HUES6 (cell line): ENCODE measurements around the gene AGR3.

ENCODE experiments used
- H3K27ac ChIP-seq: 2 replicates; pipeline ENCODE4 v1.7.0; 2013; ENCODE audit warnings: low read depth, mild to moderate bottlenecking, low read length, inconsistent platforms
- H3K27me3 ChIP-seq: 2 replicates; pipeline ENCODE4 v1.6.1; 2013; ENCODE audit warnings: low read length; ENCODE audit not compliant: control insufficient read depth, insufficient read depth
- H3K36me3 ChIP-seq: 2 replicates; pipeline ENCODE4 v1.6.1; 2013; ENCODE audit warnings: low read length; ENCODE audit not compliant: control insufficient read depth, insufficient read depth
- H3K4me1 ChIP-seq: 2 replicates; pipeline ENCODE4 v1.6.1; 2013; ENCODE audit warnings: low read length; ENCODE audit not compliant: control insufficient read depth, insufficient read depth
- H3K4me3 ChIP-seq: 2 replicates; pipeline ENCODE4 v1.5.1; 2013; ENCODE audit warnings: low read depth, low read length
- H3K9ac ChIP-seq: one replicate; pipeline ENCODE4 v1.6.1; 2013; ENCODE audit warnings: mild to moderate bottlenecking, low read length
- H3K9me3 ChIP-seq: 2 replicates; pipeline ENCODE4 v1.6.1; 2013; ENCODE audit warnings: low read depth, low read length; ENCODE audit not compliant: control insufficient read depth, insufficient read depth

The AGR3 gene

DNA sequence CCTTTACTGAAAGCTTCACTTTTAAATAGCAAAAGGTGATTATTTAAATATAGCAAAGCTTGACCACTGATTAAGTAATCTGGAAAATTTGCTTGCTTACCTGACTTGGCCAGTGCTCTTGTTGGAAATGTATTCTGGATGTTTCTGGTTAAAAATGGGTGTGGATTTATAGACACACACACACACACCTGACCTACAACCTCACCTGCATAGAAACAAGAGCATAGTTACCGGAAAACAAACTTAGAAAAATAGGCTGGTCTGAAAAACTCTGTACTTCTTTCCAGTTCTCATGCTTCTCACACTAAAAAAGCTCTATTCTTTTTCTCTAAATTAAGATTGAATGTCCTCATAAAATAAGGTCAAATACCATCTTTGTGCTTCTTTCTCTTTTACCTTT is at the start of gene AGR3:
TSS of gene AGR3 (minus strand) at position 140 of the 400 bp plus-strand sequence. CDS start 3,365 bp downstream, outside the sequence.
- Histone ChIP-seq H3K27me3 (no peaks in the 10 kb centered on the region), H3K36me3 (no peaks in the 10 kb centered on the region), H3K9me3 (no peaks in the 10 kb centered on the region), H3K4me1 (no peaks in the 10 kb centered on the region), H3K27ac (no peak within 1 kb of the TSS), H3K9ac (no peak within 1 kb of the TSS), H3K4me3 (no peak within 1 kb of the TSS)

GRCh38 chr7:16930946-16931345 is 49.2 kb upstream of the AGR3 start:
- Histone ChIP-seq H3K4me1 (no peaks in the 10 kb centered on the region), H3K27me3 (no peaks in the 10 kb centered on the region), H3K4me3 (no peak overlapping the region), H3K9me3 (no peaks in the 10 kb centered on the region), H3K27ac (no peak overlapping the region), H3K36me3 (no peaks in the 10 kb centered on the region), H3K9ac (no peak overlapping the region)

- Histone ChIP-seq H3K4me3 (no peak overlapping the region), H3K36me3 (no peaks in the 10 kb centered on the region), H3K9ac (no peak overlapping the region), H3K27me3 (no peaks in the 10 kb centered on the region), H3K27ac (no peak overlapping the region), H3K4me1 (no peaks in the 10 kb centered on the region), H3K9me3 (no peaks in the 10 kb centered on the region)
Measured at GRCh38 chr7:16929146-16929762, 47.5 kb upstream of the AGR3 start.

GRCh38 chr7:16926861-16927260 is 45.1 kb upstream of the AGR3 start:
- H3K9ac ChIP-seq: no peak overlapping the region
- H3K27ac ChIP-seq: no peak overlapping the region
- H3K36me3 ChIP-seq: no peaks in the 10 kb centered on the region
- no peaks in the 10 kb centered on the region for H3K4me1 ChIP-seq
- H3K27me3 ChIP-seq: no peaks in the 10 kb centered on the region
- no peaks in the 10 kb centered on the region for H3K9me3 ChIP-seq
- no peak overlapping the region for H3K4me3 ChIP-seq

DNA sequence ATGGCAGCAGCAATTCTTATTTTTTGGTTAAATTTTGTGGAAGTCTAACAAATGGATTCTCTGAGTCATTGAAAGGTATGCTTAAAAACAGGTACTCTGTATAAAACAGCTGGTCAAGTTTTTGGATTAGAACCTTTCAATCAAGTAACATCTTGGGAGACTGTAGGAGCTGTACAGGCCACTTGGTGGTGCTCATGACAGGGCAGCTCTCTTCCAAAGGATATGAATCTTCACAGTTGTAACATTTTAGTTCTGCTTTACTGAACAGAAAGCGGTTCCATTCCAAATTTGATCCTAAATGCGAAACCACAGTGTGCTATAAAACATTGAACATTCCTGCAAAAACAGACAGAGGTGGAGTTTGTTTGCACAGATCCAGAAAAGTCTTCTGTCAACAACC is 44.5 kb upstream of the AGR3 start:
- no peak overlapping the region for H3K27ac ChIP-seq

DNA sequence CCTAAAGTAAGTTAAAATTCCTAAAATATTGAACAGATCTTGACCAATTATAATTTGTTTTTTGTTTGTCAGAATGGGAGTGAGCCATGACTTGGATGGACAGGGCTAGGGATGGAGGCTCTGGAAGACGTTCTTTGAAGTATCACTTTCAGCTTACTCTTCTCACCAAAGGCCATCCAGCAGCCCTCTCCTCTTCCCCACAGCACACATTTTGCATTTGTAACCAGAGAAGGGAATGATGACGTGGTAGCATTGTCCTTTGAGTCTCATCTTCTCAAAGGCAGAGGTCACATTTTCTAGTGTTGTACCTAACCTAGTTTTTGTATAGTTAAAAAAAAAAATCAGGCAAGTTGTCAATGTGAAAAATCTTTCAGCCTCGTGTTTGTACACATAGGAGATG is 43.8 kb upstream of the AGR3 start:
- H3K4me3 ChIP-seq: no peak overlapping the region
- H3K36me3 ChIP-seq: no peaks in the 10 kb centered on the region
- no peak overlapping the region for H3K9ac ChIP-seq
- no peaks in the 10 kb centered on the region for H3K4me1 ChIP-seq
- no peak overlapping the region for H3K27ac ChIP-seq
- H3K9me3 ChIP-seq: no peaks in the 10 kb centered on the region
- H3K27me3 ChIP-seq: no peaks in the 10 kb centered on the region

More for the DNA sequence above, 44.5 kb upstream of the AGR3 start:
- Histone ChIP-seq H3K9me3 (no peaks in the 10 kb centered on the region), H3K9ac (no peak overlapping the region), H3K4me3 (no peak overlapping the region), H3K36me3 (no peaks in the 10 kb centered on the region), H3K4me1 (no peaks in the 10 kb centered on the region), H3K27me3 (no peaks in the 10 kb centered on the region)

GRCh38 chr7:16923019-16923418 is 41.2 kb upstream of the AGR3 start:
- no peak overlapping the region for H3K4me3 ChIP-seq
- H3K4me1 ChIP-seq: no peaks in the 10 kb centered on the region
- H3K9me3 ChIP-seq: no peaks in the 10 kb centered on the region
- no peaks in the 10 kb centered on the region for H3K27me3 ChIP-seq
- no peaks in the 10 kb centered on the region for H3K36me3 ChIP-seq
- no peak overlapping the region for H3K9ac ChIP-seq
- no peak overlapping the region for H3K27ac ChIP-seq

GRCh38 chr7:16921644-16922257 is 40.0 kb upstream of the AGR3 start:
- H3K27me3 ChIP-seq: no peaks in the 10 kb centered on the region
- H3K4me1 ChIP-seq: 0 out of 2 replicates have a peak, but pooled peaks cover 3% of the 10 kb centered on the region
- H3K27ac ChIP-seq: no peak overlapping the region
- no peaks in the 10 kb centered on the region for H3K9me3 ChIP-seq
- no peak overlapping the region for H3K9ac ChIP-seq
- H3K36me3 ChIP-seq: no peaks in the 10 kb centered on the region
- H3K4me3 ChIP-seq: no peak overlapping the region

DNA sequence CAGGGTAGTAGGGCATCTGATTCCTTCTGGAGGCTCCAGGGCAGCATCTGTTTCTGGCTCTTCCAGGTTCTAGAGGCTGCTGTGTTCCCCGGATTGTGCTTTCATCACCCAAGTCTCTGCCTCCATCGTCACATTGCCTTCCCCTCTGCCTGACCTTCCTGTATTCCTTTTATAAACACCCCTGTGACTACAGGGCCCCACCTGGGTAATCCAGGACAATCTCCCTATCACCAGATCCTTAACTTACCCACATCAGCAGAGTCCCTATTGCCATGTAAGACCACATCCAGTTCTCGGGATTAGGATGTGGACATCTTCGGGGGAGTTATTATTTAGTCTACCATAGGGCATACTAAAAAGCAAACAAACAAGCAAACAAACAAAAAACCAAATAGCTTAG is 39.4 kb upstream of the AGR3 start:
- Histone ChIP-seq H3K4me3 (no peak overlapping the region), H3K36me3 (no peaks in the 10 kb centered on the region), H3K27me3 (no peaks in the 10 kb centered on the region), H3K4me1 (peaks cover 9% of the 10 kb centered on the region; the same call in 1 of the 2 replicates), H3K9me3 (no peaks in the 10 kb centered on the region), H3K27ac (no peak overlapping the region), H3K9ac (no peak overlapping the region)

GRCh38 chr7:16919440-16919839 is 37.7 kb upstream of the AGR3 start:
- Histone ChIP-seq H3K27me3 (no peaks in the 10 kb centered on the region), H3K9me3 (no peaks in the 10 kb centered on the region), H3K36me3 (no peaks in the 10 kb centered on the region), H3K4me1 (peaks cover 10% of the 10 kb centered on the region; the same call in 1 of the 2 replicates), H3K9ac (no peak overlapping the region), H3K4me3 (no peak overlapping the region), H3K27ac (no peak overlapping the region)

DNA sequence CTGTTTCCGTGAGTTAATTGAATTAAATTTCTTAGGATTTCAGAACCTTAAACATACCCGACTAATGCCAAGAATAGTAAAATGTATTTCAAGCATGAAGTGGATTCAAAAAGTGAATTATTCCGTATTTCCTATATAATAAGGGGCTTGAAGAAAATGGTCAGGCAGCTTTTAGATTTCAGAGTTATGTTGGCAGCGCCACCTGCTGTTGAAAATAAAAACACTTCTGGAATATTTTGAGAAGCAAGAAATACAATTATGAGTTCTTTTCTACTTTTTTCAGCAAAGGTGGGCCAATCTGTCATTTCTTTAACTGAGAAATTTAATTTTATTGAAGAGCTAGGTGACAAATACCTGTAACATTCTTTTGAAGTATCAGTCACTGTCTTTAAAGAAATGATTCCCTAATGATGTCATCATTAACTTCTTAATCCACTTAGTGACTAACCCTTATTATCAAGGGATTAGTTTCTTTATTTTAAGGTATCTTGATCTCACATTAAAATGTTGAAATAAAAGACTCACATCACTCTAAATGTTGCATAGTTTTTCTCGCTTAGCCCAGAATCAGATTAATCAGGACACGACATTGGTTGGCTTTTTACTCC is 36.6 kb upstream of the AGR3 start:
- Histone ChIP-seq H3K9ac (no peak overlapping the region), H3K4me1 (peaks cover 13% of the 10 kb centered on the region), H3K9me3 (no peaks in the 10 kb centered on the region), H3K36me3 (no peaks in the 10 kb centered on the region), H3K4me3 (no peak overlapping the region), H3K27ac (no peak overlapping the region), H3K27me3 (no peaks in the 10 kb centered on the region)
